ENCODE results near the gene FN1. TPM values are rescaled to one million over a fixed set of nuclear protein-coding genes. Genes with fewer than 3 reads are reported as not detected.

The FN1 gene
- total RNA-seq, 1 donor from 2014 or later: 962 TPM

DNA sequence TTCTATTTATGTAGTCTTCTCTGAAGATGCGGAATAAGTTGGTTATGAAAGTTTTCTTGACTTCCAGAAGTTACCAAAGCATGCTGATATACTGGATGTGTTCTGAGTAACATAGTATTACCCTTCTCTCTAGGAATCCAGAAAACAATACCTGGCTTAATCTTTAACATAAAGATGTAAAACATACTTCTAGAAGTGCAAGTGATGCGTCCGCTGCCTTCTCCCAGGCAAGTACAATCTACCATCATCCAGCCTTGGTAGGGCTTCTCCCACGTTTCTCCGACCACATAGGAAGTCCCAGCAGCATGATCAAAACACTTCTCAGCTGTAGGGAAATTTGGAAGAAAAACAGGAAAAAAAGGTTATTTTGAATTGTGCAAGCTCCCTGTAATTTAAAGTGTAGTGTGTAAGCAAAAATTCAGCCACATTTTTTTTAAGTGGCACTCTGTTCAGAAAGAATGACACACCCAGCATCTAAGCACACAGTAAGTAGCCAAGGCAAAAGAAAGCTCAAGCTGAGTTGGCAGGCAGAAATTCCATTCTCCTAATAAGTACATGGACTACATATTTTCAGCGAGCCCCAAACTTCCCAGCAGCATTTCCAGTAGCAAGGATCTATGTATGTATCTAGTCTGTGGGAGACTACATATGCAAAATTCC is 5.2 kb downstream of the FN1 start:
- TF ChIP-seq, protein P1, sequence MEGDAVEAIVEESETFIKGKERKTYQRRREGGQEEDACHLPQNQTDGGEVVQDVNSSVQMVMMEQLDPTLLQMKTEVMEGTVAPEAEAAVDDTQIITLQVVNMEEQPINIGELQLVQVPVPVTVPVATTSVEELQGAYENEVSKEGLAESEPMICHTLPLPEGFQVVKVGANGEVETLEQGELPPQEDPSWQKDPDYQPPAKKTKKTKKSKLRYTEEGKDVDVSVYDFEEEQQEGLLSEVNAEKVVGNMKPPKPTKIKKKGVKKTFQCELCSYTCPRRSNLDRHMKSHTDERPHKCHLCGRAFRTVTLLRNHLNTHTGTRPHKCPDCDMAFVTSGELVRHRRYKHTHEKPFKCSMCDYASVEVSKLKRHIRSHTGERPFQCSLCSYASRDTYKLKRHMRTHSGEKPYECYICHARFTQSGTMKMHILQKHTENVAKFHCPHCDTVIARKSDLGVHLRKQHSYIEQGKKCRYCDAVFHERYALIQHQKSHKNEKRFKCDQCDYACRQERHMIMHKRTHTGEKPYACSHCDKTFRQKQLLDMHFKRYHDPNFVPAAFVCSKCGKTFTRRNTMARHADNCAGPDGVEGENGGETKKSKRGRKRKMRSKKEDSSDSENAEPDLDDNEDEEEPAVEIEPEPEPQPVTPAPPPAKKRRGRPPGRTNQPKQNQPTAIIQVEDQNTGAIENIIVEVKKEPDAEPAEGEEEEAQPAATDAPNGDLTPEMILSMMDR (conservative IDR thresholded peaks at IDR 0.05; ENCODE audit: low read depth, low read length): no peak
- no peak for DNase-seq (ENCODE audit: low read depth)
- no peak overlapping the region for H3K4me3 ChIP-seq (ENCODE audit: low read depth, low read length)

DNA sequence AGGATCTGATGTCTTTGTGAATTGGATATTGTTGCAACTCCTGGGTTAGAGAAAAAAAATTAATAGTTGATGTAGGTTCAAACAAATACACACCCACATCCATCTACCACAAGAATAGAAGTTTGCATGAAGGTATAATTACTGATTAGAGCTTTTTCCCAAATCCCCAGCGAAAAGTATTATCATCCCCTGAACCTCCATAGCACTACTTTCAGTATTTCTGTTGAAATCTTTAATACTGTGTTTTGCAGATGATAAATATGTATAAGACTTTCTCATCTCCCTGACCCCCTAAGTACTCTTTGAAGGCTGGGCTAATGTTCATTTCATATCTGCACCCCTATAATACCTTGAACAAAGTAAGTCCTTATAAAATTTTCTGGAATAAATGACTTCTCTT is 6.4 kb downstream of the FN1 start:
- no peak overlapping the region for H3K4me3 ChIP-seq (ENCODE audit: low read depth, low read length)
- no peak for DNase-seq (ENCODE audit: low read depth)
- TF ChIP-seq, protein P1 (conservative IDR thresholded peaks at IDR 0.05; ENCODE audit: low read depth, low read length): no peak

DNA sequence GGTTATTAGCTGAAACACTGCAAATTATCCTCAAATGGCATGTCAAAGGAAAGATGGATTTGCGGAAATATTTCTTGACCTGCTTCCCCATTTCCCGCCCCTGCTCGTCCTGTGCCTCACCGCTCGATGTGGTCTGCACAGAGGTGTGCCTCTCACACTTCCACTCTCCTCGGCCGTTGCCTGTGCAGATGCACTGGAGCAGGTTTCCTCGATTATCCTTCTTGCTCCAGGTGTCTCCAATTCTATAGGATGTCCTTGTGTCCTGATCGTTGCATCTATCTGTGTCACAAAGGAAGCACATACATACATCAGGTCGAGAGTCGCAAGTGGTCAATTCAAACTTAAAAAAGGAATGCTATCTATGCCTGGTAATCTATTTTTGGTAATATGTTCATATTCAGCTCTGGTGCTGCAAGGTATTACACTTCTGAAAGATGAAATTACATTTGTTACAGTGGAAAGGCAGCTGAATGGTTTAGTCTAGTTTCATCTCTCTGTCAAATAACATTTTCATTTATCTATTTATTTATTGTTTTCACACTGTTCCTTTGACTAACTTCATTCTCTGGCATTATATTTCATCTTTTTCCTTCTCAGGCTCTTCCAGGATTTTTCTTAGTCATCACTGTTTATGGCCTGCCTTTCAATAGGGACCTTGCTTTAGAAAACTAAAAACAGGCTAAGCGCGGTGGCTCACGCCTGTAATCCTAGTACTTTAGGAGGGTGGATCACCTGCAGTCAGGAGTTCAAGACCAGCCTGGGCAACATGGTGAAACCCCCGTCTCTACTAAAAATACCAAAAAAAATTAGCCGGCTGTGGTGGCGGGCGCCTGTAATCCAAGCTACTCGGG is 7.6 kb downstream of the FN1 start:
- H3K4me3 ChIP-seq (ENCODE audit: low read depth, low read length): no peak overlapping the region
- TF ChIP-seq, protein P1 (conservative IDR thresholded peaks at IDR 0.05; ENCODE audit: low read depth, low read length): no peak
- DNase-seq (ENCODE audit: low read depth): no peak

DNA sequence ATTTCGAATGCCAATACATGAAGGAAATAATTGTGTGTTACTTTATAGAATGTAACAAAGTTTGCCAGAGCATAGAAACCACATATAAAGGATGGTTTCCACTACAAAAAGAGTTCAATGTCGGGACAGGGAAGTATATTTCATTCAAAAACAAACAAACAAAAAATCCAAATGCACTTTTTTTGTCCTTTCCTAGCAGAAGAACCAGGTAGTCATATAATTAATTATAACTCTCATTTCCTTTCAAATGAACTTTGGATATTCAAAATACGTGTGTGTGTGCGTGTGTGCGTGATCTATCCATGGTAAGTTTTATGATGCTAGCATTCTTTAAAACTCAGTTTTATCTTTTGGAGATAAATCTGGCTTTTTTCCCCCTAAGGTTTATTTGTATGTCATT is 8.3 kb downstream of the FN1 start:
- TF ChIP-seq, protein P1 (conservative IDR thresholded peaks at IDR 0.05; ENCODE audit: low read depth, low read length): no peak
- no peak overlapping the region for H3K4me3 ChIP-seq (ENCODE audit: low read depth, low read length)
- DNase-seq (ENCODE audit: low read depth): no peak

DNA sequence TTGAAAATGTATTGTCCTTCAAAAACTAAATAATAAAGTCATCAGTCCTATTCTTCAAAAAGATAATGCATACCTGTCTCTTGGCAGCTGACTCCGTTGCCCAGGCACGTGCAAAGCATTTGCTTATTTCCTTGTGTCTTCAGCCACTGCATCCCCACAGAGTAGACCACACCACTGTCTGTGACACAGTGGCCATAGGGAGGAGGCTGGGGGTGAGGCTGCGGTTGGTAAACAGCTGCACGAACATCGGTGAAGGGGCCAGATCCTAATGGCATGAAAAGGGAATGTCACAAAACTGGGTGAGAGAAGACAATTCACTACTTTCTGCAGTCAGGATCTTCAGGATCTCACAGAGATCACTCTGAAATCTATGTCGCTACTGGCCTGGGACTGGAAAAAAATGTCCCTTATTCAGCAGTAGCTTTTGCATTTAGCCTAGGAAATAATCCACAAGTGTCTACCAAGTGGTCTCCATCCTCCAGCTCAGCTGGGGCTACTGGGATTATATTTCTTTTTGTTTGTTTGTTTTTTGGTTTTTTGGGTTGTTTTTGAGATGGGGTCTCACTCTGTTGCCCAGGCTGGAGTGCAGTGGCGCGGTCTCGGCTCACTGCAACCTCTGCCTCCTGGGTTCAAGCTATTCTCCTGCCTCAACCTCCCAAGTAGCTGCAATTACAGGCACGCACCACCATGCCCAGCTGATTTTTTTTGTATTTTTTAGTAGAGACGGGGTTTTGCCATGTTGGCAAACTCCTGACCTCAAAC is 10.7 kb downstream of the FN1 start:
- no peak overlapping the region for H3K4me3 ChIP-seq (ENCODE audit: low read depth, low read length)
- DNase-seq (ENCODE audit: low read depth): no peak
- TF ChIP-seq, protein P1 (conservative IDR thresholded peaks at IDR 0.05; ENCODE audit: low read depth, low read length): no peak

DNA sequence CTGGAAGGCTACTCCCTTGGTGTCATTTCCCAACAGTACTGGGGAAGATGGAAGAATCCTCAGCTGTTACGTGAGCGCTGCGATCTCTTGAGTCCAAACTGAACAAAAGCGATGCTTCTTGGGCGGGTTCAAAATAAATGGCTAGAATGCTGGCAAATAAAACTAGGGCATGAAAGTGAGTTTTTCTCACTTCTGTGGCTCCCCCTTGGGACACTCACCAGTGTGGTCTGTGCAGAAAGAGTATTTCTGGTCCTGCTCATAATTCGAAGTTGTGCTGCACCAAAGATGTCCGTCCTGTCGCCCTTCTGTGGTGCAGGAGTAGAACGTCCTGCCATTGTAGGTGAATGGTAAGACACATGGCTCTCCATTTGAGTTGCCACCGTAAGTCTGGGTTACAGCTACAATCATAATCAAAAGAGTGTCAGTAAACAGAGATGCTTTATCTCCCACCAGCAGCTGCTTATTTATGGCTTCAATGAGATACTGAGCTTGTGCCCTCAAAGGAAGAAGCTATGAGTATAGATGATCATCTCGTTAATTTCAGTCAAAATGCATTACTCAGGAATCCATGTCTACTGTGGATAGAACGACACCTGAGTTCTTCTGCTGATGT is 11.8 kb downstream of the FN1 start:
- H3K4me3 ChIP-seq (ENCODE audit: low read depth, low read length): no peak overlapping the region

More for the DNA sequence above, 11.8 kb downstream of the FN1 start:
- no peak for DNase-seq (ENCODE audit: low read depth)
- TF ChIP-seq, protein P1 (conservative IDR thresholded peaks at IDR 0.05; ENCODE audit: low read depth, low read length): no peak
